ENCODE data around the gene SIDT1. TPM values are rescaled to one million over a fixed set of nuclear protein-coding genes. Genes with fewer than 3 reads are reported as not detected.

Gene SIDT1
- total RNA-seq, 1 experiment from 2014 or later: not detected

- DNase-seq: peak; percentile 70
- Histone ChIP-seq H3K4me3 (ENCODE audit: insufficient read depth, low read depth, low read length) (peak overlapping the region; percentile 42), H3K27me3 (ENCODE audit: control insufficient read depth, insufficient read depth, low read length) (peaks cover 53% of the 10 kb centered on the region), H3K36me3 (replicated peaks; ENCODE audit: control insufficient read depth, insufficient read depth, low read length) (no peaks in the 10 kb centered on the region)
These were observed 561 bp downstream of the SIDT1 start for GRCh38 chr3:113532698-113533533.

GRCh38 chr3:113533534-113533892 lies 1.2 kb downstream of the SIDT1 start:
- Histone ChIP-seq H3K27me3 (ENCODE audit: control insufficient read depth, insufficient read depth, low read length) (peaks cover 53% of the 10 kb centered on the region), H3K4me3 (ENCODE audit: insufficient read depth, low read depth, low read length) (peak overlapping the region; percentile 42), H3K36me3 (replicated peaks; ENCODE audit: control insufficient read depth, insufficient read depth, low read length) (no peaks in the 10 kb centered on the region)
- DNase-seq: no peak

GRCh38 chr3:113534365-113534764 lies 2.0 kb downstream of the SIDT1 start:
- no peaks in the 10 kb centered on the region for H3K36me3 ChIP-seq (replicated peaks; ENCODE audit: control insufficient read depth, insufficient read depth, low read length)
- no peak for DNase-seq
- no peak overlapping the region for H3K4me3 ChIP-seq (ENCODE audit: insufficient read depth, low read depth, low read length)
- H3K27me3 ChIP-seq (ENCODE audit: control insufficient read depth, insufficient read depth, low read length): peaks cover 52% of the 10 kb centered on the region

GRCh38 chr3:113535898-113536297 lies 3.5 kb downstream of the SIDT1 start:
- Histone ChIP-seq H3K4me3 (ENCODE audit: insufficient read depth, low read depth, low read length) (no peak overlapping the region), H3K27me3 (ENCODE audit: control insufficient read depth, insufficient read depth, low read length) (peaks cover 44% of the 10 kb centered on the region), H3K36me3 (replicated peaks; ENCODE audit: control insufficient read depth, insufficient read depth, low read length) (no peaks in the 10 kb centered on the region)
- DNase-seq: peak; percentile 40

GRCh38 chr3:113536627-113537101 lies 4.3 kb downstream of the SIDT1 start:
- Histone ChIP-seq H3K27me3 (ENCODE audit: control insufficient read depth, insufficient read depth, low read length) (peaks cover 37% of the 10 kb centered on the region), H3K4me3 (ENCODE audit: insufficient read depth, low read depth, low read length) (no peak overlapping the region), H3K36me3 (replicated peaks; ENCODE audit: control insufficient read depth, insufficient read depth, low read length) (no peaks in the 10 kb centered on the region)
- no peak for DNase-seq

- DNase-seq: no peak
- H3K4me3 ChIP-seq (ENCODE audit: insufficient read depth, low read depth, low read length): no peak overlapping the region
- H3K27me3 ChIP-seq (ENCODE audit: control insufficient read depth, insufficient read depth, low read length): peaks cover 32% of the 10 kb centered on the region
- H3K36me3 ChIP-seq (replicated peaks; ENCODE audit: control insufficient read depth, insufficient read depth, low read length): no peaks in the 10 kb centered on the region
These were observed 4.8 kb downstream of the SIDT1 start for GRCh38 chr3:113537155-113537554.

- Histone ChIP-seq H3K36me3 (replicated peaks; ENCODE audit: control insufficient read depth, insufficient read depth, low read length) (no peaks in the 10 kb centered on the region), H3K27me3 (ENCODE audit: control insufficient read depth, insufficient read depth, low read length) (no peaks in the 10 kb centered on the region), H3K4me3 (ENCODE audit: insufficient read depth, low read depth, low read length) (no peak overlapping the region)
- DNase-seq: no peak
These were observed 9.2 kb downstream of the SIDT1 start for GRCh38 chr3:113541519-113541918.

- Histone ChIP-seq H3K27me3 (ENCODE audit: control insufficient read depth, insufficient read depth, low read length) (no peaks in the 10 kb centered on the region), H3K36me3 (replicated peaks; ENCODE audit: control insufficient read depth, insufficient read depth, low read length) (no peaks in the 10 kb centered on the region), H3K4me3 (ENCODE audit: insufficient read depth, low read depth, low read length) (no peak overlapping the region)
- DNase-seq: no peak
These were observed 13.2 kb downstream of the SIDT1 start for GRCh38 chr3:113545594-113545993.

GRCh38 chr3:113546414-113546893 lies 14.1 kb downstream of the SIDT1 start:
- DNase-seq: no peak
- no peak overlapping the region for H3K4me3 ChIP-seq (ENCODE audit: insufficient read depth, low read depth, low read length)
- no peaks in the 10 kb centered on the region for H3K36me3 ChIP-seq (replicated peaks; ENCODE audit: control insufficient read depth, insufficient read depth, low read length)
- no peaks in the 10 kb centered on the region for H3K27me3 ChIP-seq (ENCODE audit: control insufficient read depth, insufficient read depth, low read length)

GRCh38 chr3:113548501-113548900 lies 16.1 kb downstream of the SIDT1 start:
- no peaks in the 10 kb centered on the region for H3K27me3 ChIP-seq (ENCODE audit: control insufficient read depth, insufficient read depth, low read length)
- H3K4me3 ChIP-seq (ENCODE audit: insufficient read depth, low read depth, low read length): no peak overlapping the region
- DNase-seq: no peak
- no peaks in the 10 kb centered on the region for H3K36me3 ChIP-seq (replicated peaks; ENCODE audit: control insufficient read depth, insufficient read depth, low read length)

- no peak overlapping the region for H3K4me3 ChIP-seq (ENCODE audit: insufficient read depth, low read depth, low read length)
- DNase-seq: no peak
- no peaks in the 10 kb centered on the region for H3K36me3 ChIP-seq (replicated peaks; ENCODE audit: control insufficient read depth, insufficient read depth, low read length)
- no peaks in the 10 kb centered on the region for H3K27me3 ChIP-seq (ENCODE audit: control insufficient read depth, insufficient read depth, low read length)
These were observed 19.5 kb downstream of the SIDT1 start for GRCh38 chr3:113551820-113552219.

- Histone ChIP-seq H3K4me3 (ENCODE audit: insufficient read depth, low read depth, low read length) (no peak overlapping the region), H3K27me3 (ENCODE audit: control insufficient read depth, insufficient read depth, low read length) (no peaks in the 10 kb centered on the region), H3K36me3 (replicated peaks; ENCODE audit: control insufficient read depth, insufficient read depth, low read length) (no peaks in the 10 kb centered on the region)
- no peak for DNase-seq
These were observed 20.5 kb downstream of the SIDT1 start for GRCh38 chr3:113552851-113553250.

GRCh38 chr3:113555138-113555537 lies 22.8 kb downstream of the SIDT1 start:
- DNase-seq: no peak
- H3K36me3 ChIP-seq (replicated peaks; ENCODE audit: control insufficient read depth, insufficient read depth, low read length): no peaks in the 10 kb centered on the region
- H3K27me3 ChIP-seq (ENCODE audit: control insufficient read depth, insufficient read depth, low read length): no peaks in the 10 kb centered on the region
- no peak overlapping the region for H3K4me3 ChIP-seq (ENCODE audit: insufficient read depth, low read depth, low read length)

GRCh38 chr3:113556316-113556945 lies 24.1 kb downstream of the SIDT1 start:
- Histone ChIP-seq H3K4me3 (ENCODE audit: insufficient read depth, low read depth, low read length) (no peak overlapping the region), H3K27me3 (ENCODE audit: control insufficient read depth, insufficient read depth, low read length) (no peaks in the 10 kb centered on the region), H3K36me3 (replicated peaks; ENCODE audit: control insufficient read depth, insufficient read depth, low read length) (no peaks in the 10 kb centered on the region)
- DNase-seq: no peak

GRCh38 chr3:113556946-113557335 lies 24.6 kb downstream of the SIDT1 start:
- Histone ChIP-seq H3K36me3 (replicated peaks; ENCODE audit: control insufficient read depth, insufficient read depth, low read length) (no peaks in the 10 kb centered on the region), H3K27me3 (ENCODE audit: control insufficient read depth, insufficient read depth, low read length) (no peaks in the 10 kb centered on the region), H3K4me3 (ENCODE audit: insufficient read depth, low read depth, low read length) (no peak overlapping the region)
- DNase-seq: no peak
